GM12878 (cell line): ENCODE results near the gene IFT122. TPM values are rescaled to one million over a fixed set of nuclear protein-coding genes. Genes with fewer than 3 reads are reported as not detected.

ENCODE experiments used
- ATF2 ChIP-seq: IDR thresholded peaks from 2 replicates; pipeline ENCODE4 v1.6.1; 2012; ENCODE audit warnings: low read length, inconsistent platforms
- BACH1 ChIP-seq: fragments of 450-650 bp; IDR thresholded peaks from 2 replicates; pipeline ENCODE4 v1.6.1; 2017; ENCODE audit warnings: mild to moderate bottlenecking, borderline replicate concordance
- BHLHE40 ChIP-seq, 2 experiments: fragments of 450-650 bp in 1 of 2; IDR thresholded peaks; 2 replicates each; pipeline ENCODE4 v1.6.1; 2011 to 2017; ENCODE audit warnings: low read depth in 2 of 2, borderline replicate concordance in 1 of 2, improper control_type of control experiment in 1 of 2, low read length in 1 of 2, mild to moderate bottlenecking in 1 of 2
- BRCA1 ChIP-seq: IDR thresholded peaks from 2 replicates; pipeline ENCODE4 v1.6.1; 2011; ENCODE audit warnings: low read depth, low read length, improper control_type of control experiment
- CHD1 ChIP-seq: IDR thresholded peaks from 2 replicates; pipeline ENCODE4 v1.6.1; 2012; ENCODE audit warnings: low read depth, low read length, improper control_type of control experiment
- CTCF ChIP-seq, 3 experiments: IDR thresholded peaks in 2 of 3; conservative IDR thresholded peaks in 1 of 3; 2 replicates each; pipeline ENCODE4 v1.5.1; 2011; ENCODE audit warnings: low read depth in 3 of 3, low read length in 3 of 3, mild to moderate bottlenecking in 3 of 3, control low read depth in 2 of 3, moderate library complexity in 2 of 3, inconsistent platforms in 1 of 3, mixed read lengths in 1 of 3; ENCODE audit not compliant: control insufficient read depth in 2 of 3, insufficient read depth in 1 of 3; ENCODE audit errors: extremely low read depth in 1 of 3
- EP300 ChIP-seq, 2 experiments: fragments of 150-350 bp in 1 of 2; IDR thresholded peaks; 2 replicates each; pipeline ENCODE4 v1.6.1; 2011 to 2012; ENCODE audit warnings: low read depth in 2 of 2, low read length in 2 of 2, borderline replicate concordance in 1 of 2, improper control_type of control experiment in 1 of 2, inconsistent platforms in 1 of 2; ENCODE audit not compliant: control insufficient read depth in 1 of 2
- GABPA ChIP-seq: IDR thresholded peaks from 2 replicates; pipeline ENCODE4 v1.6.1; 2014; ENCODE audit warnings: antibody characterized with exemption, low read depth, mild to moderate bottlenecking, inconsistent platforms
- IKZF2 ChIP-seq, 2 experiments: fragments of 450-650 bp; IDR thresholded peaks; 2 replicates each; pipeline ENCODE4 v1.6.1; 2017; ENCODE audit warnings: mild to moderate bottlenecking in 2 of 2, moderate library complexity in 2 of 2
- KDM1A ChIP-seq: fragments of 200-600 bp; sonication (generic); IDR thresholded peaks from 2 replicates; pipeline ENCODE4 v1.6.1; 2016; ENCODE audit warnings: borderline replicate concordance
- LARP7 ChIP-seq: fragments of 450-650 bp; IDR thresholded peaks from 2 replicates; pipeline ENCODE4 v1.6.1; 2017; ENCODE audit warnings: mild to moderate bottlenecking
- NFIC ChIP-seq: IDR thresholded peaks from 2 replicates; pipeline ENCODE4 v1.6.1; 2012; ENCODE audit warnings: low read depth, mild to moderate bottlenecking, inconsistent platforms, low read length, moderate library complexity
- NFXL1 ChIP-seq: fragments of 450-650 bp; IDR thresholded peaks from 2 replicates; pipeline ENCODE4 v1.6.1; 2017; ENCODE audit warnings: antibody characterized with exemption, mild to moderate bottlenecking, borderline replicate concordance
- NFYA ChIP-seq: IDR thresholded peaks from 2 replicates; pipeline ENCODE4 v1.6.1; 2011; ENCODE audit warnings: low read depth, mild to moderate bottlenecking, low read length, improper control_type of control experiment, borderline replicate concordance
- RB1 ChIP-seq: fragments of 450-650 bp; formaldehyde crosslinking; IDR thresholded peaks from 2 replicates; pipeline ENCODE4 v1.6.1; 2017; ENCODE audit warnings: mild to moderate bottlenecking, borderline replicate concordance
- RCOR1 ChIP-seq: conservative IDR thresholded peaks from 2 replicates; pipeline ENCODE4 v1.6.1; 2012; ENCODE audit warnings: low read depth, low read length, improper control_type of control experiment
- SREBF2 ChIP-seq: IDR thresholded peaks from 2 replicates; pipeline ENCODE4 v1.6.1; 2012; ENCODE audit warnings: mild to moderate bottlenecking, low read length
- TARDBP ChIP-seq: IDR thresholded peaks from 2 replicates; pipeline ENCODE4 v1.6.1; 2016; ENCODE audit warnings: borderline replicate concordance
- ZNF217 ChIP-seq: fragments of 450-650 bp; IDR thresholded peaks from 2 replicates; pipeline ENCODE4 v1.6.1; 2017; ENCODE audit warnings: antibody characterized with exemption, mild to moderate bottlenecking
- ZNF24 ChIP-seq: fragments of 450-650 bp; IDR thresholded peaks from 2 replicates; pipeline ENCODE4 v1.6.1; 2017; ENCODE audit warnings: antibody characterized with exemption, mild to moderate bottlenecking
- ZSCAN29 ChIP-seq: fragments of 450-650 bp; IDR thresholded peaks from 2 replicates; pipeline ENCODE4 v1.6.1; 2017; ENCODE audit warnings: mild to moderate bottlenecking, moderate library complexity
- ZZZ3 ChIP-seq: IDR thresholded peaks from 2 replicates; pipeline ENCODE4 v1.6.1; 2011; ENCODE audit warnings: low read depth; ENCODE audit not compliant: control insufficient read depth, insufficient read length
- polyA plus RNA-seq, 11 experiments: library from polyadenylated mRNA; depleted of rRNA in 4 of 11; unstranded in 6 of 11; stranded (reverse) in 5 of 11; fragments of >200 nt; fragmentation: Nextera tagmentation in 4 of 11; fragmentation: Illumina TruSeq in 1 of 11; extraction: Ambion mirVana in 4 of 11; extraction: Trizol in 1 of 11; gene quantifications; 1 replicate in 1 of 11; 2 replicates in 10 of 11; pipeline versions ENCODE4 v1.2.1 to v1.2.3, GENCODE V29; 2011 to 2016; ENCODE audit warnings: inconsistent platforms in 2 of 11, missing spikeins in 2 of 11, low read depth in 1 of 11
- total RNA-seq, 4 experiments: library from RNA; depleted of rRNA in 3 of 4; stranded (reverse); fragments of >200 nt in 3 of 4; fragmentation: Illumina TruSeq in 1 of 4; extraction: Trizol in 1 of 4; gene quantifications; 2 replicates each; pipeline versions ENCODE4 v1.2.1 to v1.2.3, GENCODE V29; 2013 to 2021
- TF ChIP-seq, protein P1 (sequence below): fragments of 450-650 bp; IDR thresholded peaks from 2 replicates; pipeline ENCODE4 v1.6.1; 2017; ENCODE audit warnings: low read depth, mild to moderate bottlenecking, moderate library complexity
- TF ChIP-seq, protein P2 (sequence below): IDR thresholded peaks from 2 replicates; pipeline ENCODE4 v1.6.1; 2011; ENCODE audit warnings: borderline replicate concordance, low read depth, mild to moderate bottlenecking, moderate library complexity, mixed read lengths, low read length; ENCODE audit not compliant: insufficient read depth; ENCODE audit errors: extremely low read length

IFT122 gene
- total and polyA plus RNA-seq, 10 of the 15 experiments (the other 5 are each of a cell fraction or from before 2014, with no cell fraction given): 1.8 to 19.2 (median 8.4) TPM

DNA sequence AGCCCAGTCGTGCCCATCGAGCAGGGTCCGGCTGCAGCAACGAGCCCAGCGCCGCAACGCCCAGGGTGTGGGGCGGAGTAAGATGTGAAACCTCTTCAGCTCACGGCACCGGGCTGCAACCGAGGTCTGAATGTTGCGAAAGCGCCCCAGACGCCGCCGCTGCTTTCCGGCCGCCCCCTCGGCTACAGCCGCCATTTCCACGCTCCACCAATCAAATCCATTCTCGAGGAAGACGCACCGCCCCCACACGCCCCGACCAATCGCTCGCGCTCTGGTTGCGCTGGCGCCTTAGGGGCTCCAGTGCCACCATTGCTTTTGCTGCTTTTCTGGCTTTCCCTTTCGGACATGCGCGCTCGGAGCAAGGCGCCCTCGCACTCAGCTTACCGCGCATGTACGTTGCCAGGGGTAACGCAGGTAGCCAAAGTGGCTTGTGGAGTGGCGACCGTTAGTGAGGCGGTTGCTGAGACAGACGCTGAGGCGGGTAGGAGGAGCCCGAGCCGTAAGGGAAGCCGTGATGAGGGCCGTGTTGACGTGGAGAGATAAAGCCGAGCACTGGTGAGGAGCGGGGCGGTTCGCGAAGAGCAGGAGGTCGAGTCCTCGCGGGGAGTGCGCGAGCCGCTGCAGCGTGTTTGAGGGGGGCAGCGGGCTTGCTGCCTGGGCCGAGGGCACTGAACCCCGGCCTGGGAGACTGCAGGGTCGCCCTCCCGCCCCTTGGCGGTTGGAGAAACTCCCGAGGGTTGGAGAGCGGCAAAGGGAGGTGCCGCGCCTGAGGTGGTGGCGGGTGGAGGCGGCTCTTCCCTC lies at the start of gene IFT122, which contains the start of gene MBD4 (continued):
- TF ChIP-seq, protein P1, sequence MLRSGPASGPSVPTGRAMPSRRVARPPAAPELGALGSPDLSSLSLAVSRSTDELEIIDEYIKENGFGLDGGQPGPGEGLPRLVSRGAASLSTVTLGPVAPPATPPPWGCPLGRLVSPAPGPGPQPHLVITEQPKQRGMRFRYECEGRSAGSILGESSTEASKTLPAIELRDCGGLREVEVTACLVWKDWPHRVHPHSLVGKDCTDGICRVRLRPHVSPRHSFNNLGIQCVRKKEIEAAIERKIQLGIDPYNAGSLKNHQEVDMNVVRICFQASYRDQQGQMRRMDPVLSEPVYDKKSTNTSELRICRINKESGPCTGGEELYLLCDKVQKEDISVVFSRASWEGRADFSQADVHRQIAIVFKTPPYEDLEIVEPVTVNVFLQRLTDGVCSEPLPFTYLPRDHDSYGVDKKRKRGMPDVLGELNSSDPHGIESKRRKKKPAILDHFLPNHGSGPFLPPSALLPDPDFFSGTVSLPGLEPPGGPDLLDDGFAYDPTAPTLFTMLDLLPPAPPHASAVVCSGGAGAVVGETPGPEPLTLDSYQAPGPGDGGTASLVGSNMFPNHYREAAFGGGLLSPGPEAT: peak; percentile 19; the same call in 1 of the 2 replicates
- TF ChIP-seq LARP7 (peak; percentile 92), ZNF24 (no peak), CHD1 (no peak), SREBF2 (no peak; the same call in 1 of the 2 replicates), BHLHE40 (IDR thresholded peaks at IDR 0.05; ENCODE audit: borderline replicate concordance in 1 of 2, low read depth in 2 of 2, low read length in 1 of 2) (peak; percentile 6 to 48; a peak in 3 of 4 replicates), KDM1A (no peak), IKZF2 (IDR thresholded peaks at IDR 0.05) (peak in 1 of 2 experiments; percentile 26; a peak in 2 of 4 replicates), TARDBP (no peak), BACH1 (peak; percentile 77), ZNF217 (no peak), ZZZ3 (no peak), ATF2 (no peak), NFYA (no peak), NFXL1 (no peak), NFIC (no peak), EP300 (IDR thresholded peaks at IDR 0.05; ENCODE audit: borderline replicate concordance in 1 of 2, control insufficient read depth in 1 of 2, low read depth in 2 of 2, low read length in 2 of 2) (no peak; a peak in 1 of 4 replicates), ZSCAN29 (no peak), CTCF (IDR thresholded peaks at IDR 0.05 in 2 of 3, conservative IDR thresholded peaks at IDR 0.05 in 1 of 3; ENCODE audit: control insufficient read depth in 2 of 3, extremely low read depth in 1 of 3, insufficient read depth in 1 of 3, low read depth in 3 of 3, low read length in 3 of 3) (no peak), RB1 (peak; percentile 63; the same call in 1 of the 2 replicates), BRCA1 (no peak), GABPA (no peak), RCOR1 (no peak)
- TF ChIP-seq, protein P2, sequence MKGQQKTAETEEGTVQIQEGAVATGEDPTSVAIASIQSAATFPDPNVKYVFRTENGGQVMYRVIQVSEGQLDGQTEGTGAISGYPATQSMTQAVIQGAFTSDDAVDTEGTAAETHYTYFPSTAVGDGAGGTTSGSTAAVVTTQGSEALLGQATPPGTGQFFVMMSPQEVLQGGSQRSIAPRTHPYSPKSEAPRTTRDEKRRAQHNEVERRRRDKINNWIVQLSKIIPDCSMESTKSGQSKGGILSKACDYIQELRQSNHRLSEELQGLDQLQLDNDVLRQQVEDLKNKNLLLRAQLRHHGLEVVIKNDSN: no peak
